Measurements from ENCODE around the gene ATP8B2.
A peak's percentile ranks its signal among the peaks of the same experiment; 100 is the strongest.
"Not testable (repeated sequence)": the region's sequence is repeated elsewhere in the genome, so short reads cannot be mapped to it uniquely, and the experiment has no call there.

The ATP8B2 gene

DNA sequence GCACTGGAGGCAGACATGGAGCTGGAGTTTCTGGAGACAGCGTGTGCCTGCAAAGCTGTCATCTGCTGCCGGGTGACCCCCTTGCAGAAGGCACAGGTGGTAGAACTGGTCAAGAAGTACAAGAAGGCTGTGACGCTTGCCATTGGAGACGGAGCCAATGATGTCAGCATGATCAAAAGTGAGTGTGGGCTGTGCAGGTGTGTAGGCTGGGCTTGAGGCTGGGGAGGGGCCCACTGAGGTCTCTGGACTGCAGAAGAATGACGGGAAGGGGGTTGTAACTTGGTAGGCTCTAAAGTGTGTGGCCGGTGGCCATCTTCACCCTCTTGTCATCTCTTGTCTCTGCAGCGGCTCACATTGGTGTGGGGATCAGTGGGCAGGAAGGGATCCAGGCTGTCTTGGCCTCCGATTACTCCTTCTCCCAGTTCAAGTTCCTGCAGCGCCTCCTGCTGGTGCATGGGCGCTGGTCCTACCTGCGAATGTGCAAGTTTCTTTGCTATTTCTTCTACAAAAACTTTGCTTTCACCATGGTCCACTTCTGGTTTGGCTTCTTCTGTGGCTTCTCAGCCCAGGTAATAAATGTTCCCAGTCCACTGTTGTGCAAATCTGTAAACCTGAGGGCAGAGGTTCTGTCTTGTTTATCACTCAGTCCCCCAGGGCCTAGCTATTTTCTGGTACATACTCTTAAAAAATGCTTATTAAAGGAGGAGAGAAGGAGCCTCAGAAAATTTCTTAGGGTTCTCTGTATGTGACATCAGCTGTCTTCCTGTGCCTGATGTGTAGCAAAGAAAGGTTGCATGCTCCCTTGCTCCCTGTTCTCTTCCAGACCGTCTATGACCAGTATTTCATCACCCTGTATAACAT lies 19.9 kb downstream of the ATP8B2 start:
- peak in 2 of 3 donors; percentile 62 to 63 for DNase-seq (ENCODE audit: low read depth in 3 of 3)

DNA sequence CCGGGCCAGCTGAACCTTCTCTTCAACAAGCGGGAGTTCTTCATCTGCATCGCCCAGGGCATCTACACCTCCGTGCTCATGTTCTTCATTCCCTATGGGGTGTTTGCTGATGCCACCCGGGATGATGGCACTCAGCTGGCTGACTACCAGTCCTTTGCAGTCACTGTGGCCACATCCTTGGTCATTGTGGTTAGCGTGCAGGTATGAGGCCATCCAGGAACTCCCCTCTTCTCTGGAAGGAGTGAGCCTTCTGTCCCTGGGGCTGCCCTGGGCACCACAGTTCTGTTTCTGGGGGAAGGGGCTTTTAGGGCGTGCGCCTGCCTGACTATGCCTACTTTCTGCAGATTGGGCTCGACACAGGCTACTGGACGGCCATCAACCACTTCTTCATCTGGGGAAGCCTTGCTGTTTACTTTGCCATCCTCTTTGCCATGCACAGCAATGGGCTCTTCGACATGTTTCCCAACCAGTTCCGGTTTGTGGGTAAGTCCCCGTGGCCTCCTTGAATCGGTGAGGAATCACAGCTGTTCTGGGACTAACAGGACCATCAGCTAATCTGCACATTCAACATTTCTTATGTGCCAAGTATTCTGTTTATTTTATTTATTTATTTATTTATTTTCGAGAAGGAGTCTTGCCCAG lies 21.1 kb downstream of the ATP8B2 start:
- DNase-seq (ENCODE audit: low read depth in 3 of 3) = no peak

DNA sequence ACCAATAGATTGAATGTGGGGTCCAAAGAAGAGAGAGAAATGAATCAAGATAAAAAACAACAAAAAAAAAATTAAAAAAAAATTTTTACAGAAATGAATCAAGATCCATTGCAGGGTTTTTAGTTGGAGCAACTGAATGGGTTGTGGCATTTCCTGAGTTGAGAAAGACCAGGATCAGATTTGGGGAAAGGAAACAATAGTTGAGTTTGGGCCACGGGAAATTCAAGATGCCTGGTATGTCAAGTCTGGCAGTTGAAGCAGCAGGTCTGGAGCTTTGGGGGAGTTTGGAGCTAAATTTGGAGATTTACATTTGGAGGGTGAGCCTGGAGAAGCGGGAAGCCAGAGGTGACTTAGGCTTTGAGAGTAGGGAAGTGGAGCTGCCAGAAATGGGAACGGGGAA lies 22.6 kb downstream of the ATP8B2 start:
- DNase-seq (ENCODE audit: low read depth in 3 of 3) = no peak

DNA sequence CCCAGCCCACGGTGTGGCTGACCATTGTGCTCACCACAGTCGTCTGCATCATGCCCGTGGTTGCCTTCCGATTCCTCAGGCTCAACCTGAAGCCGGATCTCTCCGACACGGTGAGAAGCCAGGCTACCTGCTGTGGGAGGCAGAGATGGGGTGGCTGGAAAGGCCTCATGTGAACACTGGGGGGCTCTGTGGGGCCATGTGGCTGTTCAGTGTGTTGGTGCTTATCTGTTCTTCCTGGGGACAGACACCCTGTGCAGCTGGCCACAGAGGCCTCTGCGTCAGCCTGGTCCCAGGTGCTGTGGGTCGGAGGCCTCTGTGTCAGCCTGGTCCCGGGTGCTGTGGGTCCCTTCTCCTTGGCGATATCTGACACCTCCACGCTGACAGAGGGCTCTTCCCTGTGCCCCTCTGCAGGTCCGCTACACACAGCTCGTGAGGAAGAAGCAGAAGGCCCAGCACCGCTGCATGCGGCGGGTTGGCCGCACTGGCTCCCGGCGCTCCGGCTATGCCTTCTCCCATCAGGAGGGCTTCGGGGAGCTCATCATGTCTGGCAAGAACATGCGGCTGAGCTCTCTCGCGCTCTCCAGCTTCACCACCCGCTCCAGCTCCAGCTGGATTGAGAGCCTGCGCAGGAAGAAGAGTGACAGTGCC lies 23.2 kb downstream of the ATP8B2 start:
- DNase-seq (ENCODE audit: low read depth in 3 of 3) = no peak

DNA sequence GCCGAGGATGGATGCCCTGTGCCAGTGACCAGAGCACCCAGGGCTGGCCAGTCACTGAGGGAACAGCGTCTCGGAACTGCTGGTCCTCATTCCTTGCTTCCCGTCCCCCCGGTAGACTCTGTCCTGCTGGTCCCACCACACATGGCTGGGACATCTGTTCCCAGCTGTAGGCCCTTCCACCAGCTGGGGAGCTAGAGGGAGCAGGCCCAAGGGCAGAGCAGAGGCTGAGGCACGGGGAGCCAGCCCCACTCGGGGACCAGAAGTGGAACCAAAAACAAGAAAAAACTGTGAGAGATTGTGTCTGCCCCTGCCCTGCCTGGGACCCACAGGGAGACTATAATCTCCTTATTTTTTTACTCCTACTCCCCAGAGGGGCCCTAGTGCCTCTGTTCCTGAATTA lies 23.8 kb downstream of the ATP8B2 start:
- no peak for DNase-seq (ENCODE audit: low read depth in 3 of 3)

DNA sequence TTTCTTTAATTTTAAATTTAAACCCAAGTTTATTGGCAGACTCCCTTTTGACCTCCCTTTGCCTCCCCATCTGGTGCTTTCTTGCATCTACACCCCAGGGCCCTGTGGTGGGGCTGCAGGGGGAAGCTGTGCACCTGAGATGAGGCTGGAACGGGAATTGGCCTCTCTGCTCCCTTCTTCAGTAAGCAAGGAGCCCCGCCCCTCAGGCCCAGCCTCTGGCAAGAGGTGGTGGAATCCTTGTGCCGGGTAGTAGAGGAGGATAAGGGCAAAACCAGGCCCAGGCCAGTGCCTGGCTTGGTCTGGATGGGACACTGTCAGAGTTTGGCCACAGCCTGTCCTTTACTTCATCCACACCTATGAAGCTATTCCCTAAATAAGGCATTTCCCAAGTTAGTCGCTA lies 25.1 kb downstream of the ATP8B2 start:
- no peak for DNase-seq (ENCODE audit: low read depth in 3 of 3)

DNA sequence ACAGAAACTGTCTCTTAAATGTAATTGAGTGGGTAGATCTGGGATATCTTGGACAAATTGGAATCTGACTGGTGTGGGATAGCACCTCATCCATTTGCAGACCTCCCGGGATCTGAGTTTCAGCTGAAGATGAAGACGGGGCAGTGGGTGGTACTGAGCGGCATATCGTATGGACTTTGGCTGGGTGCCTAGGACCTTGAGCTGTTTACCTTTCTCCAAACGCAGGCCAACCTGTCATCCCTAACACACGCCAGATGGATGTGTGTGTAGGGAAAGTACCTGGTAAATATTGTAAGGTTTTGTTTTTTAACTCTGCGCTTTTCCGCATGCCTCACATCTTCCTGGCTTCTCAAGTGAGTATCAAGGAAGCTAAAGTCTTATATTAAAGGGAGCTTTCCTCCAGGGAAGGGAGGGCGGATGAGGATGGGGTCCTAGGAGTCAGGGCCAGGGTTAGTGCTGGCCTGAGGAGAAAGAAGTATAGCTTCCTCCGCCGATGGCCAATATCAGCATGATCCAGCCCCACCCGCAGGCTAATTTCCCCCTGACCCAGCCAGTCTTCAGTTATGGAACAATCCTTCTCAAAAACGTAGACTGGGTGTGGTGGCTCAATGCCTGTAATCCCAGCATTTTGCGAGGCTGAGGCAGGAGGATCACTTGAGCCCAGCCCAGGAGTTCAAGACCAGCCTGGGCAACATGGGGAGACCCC lies 26.2 kb downstream of the ATP8B2 start:
- DNase-seq (ENCODE audit: low read depth in 3 of 3) = no peak

DNA sequence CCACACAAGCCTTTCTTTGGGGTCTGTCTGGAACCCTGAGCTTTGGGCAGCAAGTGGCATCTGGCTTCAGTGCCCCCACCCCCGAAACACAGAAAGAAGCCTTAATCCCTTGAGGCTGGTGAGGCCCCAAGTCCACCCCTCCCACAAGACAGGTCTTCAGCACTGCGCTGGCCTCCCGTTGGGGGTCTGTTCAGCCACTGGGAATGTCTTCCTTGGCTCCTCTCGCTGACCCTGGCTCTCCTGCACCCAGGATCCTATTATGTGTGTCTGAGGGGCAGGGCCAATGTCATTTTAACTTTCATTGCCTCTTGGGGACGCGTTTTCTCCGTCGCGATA lies 26.9 kb downstream of the ATP8B2 start:
- DNase-seq (ENCODE audit: low read depth in 3 of 3) = no peak

DNA sequence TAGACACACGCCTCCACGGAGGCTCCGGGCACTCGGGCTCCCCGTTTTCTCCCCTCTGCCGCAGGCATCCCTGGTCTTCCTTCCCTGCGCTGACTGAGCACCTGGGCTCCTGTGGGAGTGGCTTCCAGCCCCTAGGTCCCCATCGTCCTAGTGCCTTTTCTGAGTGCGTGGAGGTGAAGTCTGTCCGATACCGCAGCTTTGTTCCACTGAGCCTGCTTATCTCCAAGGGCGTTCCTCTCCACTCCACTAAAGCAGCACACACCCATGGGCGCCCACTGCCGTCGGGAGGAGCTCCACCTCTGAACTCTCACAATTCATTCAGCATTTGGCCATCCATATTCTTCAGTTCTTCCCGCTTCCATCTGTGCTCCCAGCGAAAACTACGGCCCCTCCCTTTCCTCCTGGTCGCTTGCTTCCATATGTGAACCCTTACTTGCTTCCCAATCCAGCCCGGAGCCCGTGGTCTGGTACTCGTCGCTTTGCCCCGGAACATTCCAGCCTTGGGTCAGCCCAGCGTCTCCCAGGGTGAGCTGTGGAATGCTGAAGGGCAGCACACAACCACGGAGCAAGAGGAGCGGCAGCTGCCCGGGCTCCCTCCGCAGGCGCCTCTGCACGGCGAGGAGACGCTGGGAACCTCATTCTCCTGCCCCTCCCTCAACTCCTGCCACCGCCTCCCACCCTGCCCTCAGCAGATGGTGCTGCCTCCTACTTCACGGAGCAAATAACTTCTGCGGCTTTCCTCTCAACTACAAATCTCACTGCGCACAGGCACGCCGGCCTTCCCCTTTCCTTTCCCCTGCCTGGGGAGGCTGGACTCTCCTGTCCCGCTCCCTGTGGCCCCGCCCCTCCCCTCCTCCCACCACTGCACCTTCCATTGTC lies 27.5 kb downstream of the ATP8B2 start:
- peak in 1 of 3 donors; percentile 25 for DNase-seq (ENCODE audit: low read depth in 3 of 3)

DNA sequence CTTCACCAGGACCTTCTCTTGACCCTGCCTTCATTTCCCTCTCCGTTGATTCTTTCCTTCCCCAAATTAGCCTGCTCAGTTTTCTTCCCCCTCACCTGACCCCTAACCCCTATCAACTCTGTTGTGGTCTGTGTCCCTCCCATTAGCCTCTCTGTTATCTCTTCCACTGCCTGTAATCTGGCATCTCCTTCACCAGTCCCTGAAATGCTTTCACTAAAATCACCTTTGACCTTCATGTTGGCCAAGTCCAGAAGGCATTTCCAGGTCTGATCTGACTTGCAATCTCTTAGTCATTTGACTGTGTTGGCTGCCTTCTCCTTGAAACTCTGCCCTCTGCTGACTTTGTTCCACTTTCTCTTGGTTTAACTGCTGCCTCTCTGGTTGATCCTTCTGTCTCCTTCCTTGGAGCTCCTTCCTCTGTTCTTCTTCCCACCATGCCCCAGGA lies 28.2 kb downstream of the ATP8B2 start:
- peak in 1 of 3 donors; percentile 23 for DNase-seq (ENCODE audit: low read depth in 3 of 3)

DNA sequence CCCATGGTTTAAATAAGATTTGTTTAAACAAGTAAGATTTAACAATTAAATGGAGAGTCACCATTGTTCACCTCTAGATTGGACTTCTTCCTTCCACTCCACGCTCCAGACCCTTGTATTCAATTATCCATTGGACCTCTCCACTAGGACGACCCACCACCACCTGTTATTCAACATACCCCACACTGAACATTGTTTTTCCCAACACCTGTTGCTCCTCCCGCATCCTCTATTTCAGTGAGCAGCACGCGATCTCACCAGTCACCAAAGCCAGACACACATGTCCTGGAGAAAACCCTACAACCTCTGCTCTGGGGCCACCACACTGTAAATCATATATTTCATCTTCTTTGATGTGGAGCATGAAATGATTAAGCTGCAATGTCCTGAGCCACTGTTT lies 28.6 kb downstream of the ATP8B2 start:
- no peak for DNase-seq (ENCODE audit: low read depth in 3 of 3)

DNA sequence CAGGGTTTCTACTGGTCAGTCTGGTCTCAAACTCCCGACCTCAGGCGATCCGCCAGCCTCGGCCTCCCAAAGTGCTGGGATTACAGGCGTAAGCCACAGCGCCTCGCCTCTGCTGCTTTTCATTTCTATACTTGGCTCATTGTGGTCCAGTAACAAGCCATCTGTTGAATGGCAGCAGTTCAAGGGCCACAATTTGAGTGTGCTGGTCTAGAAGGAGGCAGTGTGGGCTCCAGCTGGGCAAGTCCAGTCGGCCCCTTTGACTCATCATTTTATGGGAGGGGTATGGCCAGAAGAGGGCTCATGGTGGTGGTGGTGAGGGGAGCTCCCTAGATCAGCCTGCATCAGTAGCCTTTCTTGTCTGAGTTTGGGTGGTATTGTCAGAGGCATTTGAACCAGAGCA lies 33.2 kb downstream of the ATP8B2 start:
- DNase-seq (ENCODE audit: low read depth in 3 of 3) = no peak

DNA sequence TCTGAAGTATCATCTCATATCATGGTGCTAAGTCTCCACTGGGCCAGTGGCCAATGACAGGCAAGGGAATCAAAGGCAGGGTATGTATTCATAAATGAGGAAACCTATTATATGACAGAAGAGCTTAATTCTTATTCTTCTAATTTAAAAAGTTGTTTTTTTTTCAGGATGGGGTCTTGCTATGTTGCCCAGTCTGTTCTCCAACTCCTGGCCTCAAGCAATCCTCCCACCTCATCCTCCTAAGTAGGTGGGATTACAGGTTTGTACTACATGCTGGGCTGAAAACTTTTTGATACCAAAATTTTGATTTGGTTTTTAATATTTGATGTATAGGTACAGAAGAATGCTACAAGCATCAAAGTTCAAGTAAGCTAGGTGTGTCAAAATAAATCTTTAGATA lies 35.0 kb downstream of the ATP8B2 start:
- DNase-seq (ENCODE audit: low read depth in 3 of 3) = no peak

DNA sequence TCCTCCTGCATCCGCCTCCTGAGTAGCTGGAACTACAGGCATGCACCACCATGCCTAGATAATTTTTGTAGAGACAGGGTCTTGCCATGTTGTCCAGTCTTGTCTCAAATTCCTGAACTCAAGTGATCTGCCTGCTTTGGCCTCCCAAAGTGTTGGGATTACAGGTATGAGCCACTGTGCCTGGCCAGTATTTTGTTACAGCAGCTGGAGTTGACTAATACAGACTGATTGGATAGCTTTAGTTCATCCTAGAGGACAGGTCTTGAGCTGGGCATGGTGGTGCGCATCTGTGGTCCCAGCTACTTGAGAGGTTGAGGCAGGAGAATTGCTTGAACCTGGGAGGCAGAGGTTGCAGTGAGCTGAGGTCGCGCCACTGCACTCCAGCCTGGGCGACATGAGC lies 35.6 kb downstream of the ATP8B2 start:
- DNase-seq (ENCODE audit: low read depth in 3 of 3) = not testable (repeated sequence)

DNA sequence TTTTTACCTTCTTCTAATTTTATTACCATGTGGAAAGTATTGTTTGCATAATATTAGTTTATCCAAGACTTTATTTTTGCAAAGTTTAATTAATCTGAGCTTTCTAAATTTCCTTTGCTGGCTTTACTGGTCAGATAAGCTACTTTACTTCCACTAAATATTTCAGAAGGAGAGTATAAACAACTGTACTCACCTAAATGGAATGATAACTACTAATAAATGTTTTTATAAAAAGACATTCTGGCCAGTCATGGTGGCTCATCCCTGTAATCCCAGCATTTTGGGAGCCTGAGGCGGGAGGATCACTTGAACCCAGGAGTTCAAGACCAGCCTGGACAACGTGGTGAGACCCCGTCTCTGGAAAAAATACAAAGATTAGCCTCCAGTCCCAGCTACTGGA lies 36.0 kb downstream of the ATP8B2 start:
- no peak for DNase-seq (ENCODE audit: low read depth in 3 of 3)

DNA sequence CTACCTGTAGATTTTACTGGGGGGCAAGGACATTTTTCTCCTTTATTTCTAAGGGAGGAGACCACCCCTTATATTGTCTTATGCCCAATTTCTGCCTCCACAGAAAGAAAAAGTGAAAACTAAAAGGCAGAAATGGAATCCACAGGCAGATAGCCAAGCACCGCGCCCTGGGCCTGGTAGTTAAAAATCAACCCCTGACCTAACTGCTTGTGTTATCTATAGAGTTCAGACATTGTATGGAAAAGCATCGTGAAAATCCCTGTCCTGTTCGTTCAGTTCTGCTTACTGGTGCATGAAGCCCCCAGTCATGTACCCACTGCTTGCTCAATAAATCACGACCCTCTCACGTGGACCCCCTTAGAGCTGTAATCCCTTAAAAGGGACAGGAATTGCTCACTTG lies 46.1 kb downstream of the ATP8B2 start:
- DNase-seq (ENCODE audit: low read depth in 3 of 3) = no peak

DNA sequence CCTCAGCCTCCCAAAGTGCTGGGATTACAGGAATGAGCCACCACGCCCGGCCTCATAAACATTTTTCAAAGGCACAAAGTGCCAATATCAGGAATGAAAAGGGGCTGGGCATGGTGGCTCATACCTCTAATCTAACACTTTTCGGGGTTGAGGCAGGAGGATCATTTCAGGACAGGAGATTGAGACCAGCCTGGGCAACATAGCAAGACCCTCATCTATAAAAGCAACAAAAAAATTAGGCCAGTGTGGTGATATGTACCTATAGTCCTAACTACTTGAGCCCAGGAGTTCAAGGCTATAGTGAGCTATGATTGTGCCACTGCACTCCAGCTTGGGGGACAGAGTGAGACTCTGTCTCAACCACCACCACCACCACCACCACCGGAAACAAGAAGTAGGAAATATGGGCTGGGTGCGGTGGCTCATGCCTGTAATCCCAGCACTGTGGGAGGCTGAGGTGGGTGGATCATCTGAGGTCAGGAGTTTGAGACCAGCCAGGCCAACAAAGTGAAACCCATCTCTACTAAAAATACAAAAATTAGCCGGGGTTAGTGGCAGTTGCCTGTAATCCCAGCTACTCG lies 48.5 kb downstream of the ATP8B2 start:
- DNase-seq (ENCODE audit: low read depth in 3 of 3) = not testable (repeated sequence)

DNA sequence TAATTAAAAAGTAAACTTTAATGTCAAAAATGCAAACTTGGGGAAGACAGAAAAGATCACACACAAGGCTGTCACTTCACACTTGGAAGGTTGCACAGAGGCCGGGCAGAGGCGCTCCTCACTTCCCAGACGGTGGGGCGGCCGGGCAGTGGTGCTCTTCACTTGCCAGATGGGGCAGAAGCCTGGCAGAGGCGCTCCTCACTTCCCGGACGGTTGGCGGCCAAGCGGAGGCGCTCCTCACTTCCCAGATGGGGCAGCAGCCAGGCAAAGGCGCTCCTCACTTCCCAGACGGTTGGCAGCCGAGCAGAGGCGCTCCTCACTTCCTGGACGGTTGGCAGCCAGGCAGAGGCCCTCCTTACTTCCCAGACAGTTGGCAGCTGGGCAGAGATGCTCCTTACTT lies 54.0 kb downstream of the ATP8B2 start:
- no peak for DNase-seq (ENCODE audit: low read depth in 3 of 3)

DNA sequence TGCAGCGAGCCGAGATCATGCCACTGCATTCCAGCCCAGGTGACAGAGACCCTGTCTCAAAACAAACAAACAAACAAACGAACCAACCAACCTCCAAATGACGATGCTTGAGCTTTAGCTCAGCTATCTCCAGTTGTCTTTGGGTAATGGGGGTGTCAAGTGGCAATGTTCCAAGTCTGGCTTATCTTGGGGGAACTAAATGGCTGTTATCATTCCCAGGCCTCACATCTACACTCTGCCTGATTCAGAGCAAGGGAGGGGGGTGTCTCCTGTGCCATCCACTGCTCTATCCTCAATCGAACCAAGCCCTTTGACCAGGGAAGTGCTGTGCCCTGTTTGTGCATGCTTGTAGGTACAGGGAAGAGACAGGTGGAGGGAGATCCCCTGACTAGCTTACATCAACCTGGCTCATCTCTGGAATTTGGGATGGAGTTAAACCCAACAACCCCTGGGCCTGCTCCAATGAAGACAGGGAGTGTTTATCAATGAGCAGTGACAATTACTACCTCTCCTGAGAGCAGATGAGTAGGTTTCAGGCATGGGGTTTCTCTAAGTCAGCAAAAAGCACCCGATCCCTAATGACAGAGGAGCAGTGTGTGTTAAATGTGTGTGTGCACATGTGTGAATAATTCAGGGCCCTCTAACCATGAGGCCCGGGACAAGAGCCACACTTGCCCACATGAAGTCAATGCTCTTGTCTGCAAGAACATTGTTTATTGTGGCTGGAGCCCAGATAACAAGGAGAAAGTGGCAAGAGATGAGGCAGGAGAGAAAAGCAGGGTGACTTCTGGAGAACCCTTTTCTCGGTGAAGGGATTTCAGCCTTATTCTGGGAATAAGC lies 59.5 kb downstream of the ATP8B2 start:
- no peak for DNase-seq (ENCODE audit: low read depth in 3 of 3)
